Measurements from ENCODE around the gene NUP58. TPM values are rescaled to one million over a fixed set of nuclear protein-coding genes. Genes with fewer than 3 reads are reported as not detected.
A peak's percentile ranks its signal among the peaks of the same experiment; 100 is the strongest.

Gene NUP58
- polyA plus RNA-seq, 1 donor (not counting 4 experiments of a cell fraction or from before 2014, with no cell fraction given): 51.5 TPM

DNA sequence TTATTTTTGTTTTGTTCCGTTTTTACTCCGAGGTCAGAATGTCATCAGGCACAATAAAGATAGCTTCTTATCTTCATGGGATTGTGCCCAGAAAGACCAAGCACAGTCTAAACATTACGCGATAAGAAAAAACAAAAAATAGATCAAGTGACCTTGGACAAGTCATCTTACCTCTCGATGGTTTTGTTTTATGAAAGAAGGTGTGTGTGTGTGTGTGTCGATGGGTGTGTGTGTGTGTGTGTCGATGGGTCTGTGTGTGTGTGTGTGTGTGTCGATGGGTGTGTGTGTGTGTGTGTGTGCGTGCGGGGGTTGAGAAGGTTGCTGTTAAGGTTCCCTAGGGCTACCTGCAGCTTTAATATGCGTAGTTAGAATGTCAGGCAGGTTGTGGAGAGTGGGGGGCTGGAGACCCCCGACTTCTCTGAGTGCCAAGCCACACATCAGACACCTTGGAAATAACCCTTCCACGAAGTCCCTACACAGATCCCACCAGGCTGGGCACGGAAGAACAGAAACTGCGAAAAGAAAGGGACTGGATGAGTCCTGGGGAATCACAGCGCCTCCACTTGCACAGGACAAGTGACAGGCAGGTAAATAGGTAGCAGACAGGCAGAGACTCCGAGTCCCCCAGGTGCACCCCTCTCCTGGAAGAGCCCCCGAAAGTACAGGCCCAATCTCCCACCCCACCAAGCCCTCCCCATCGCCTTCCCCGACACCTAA lies 69.9 kb downstream of the NUP58 start:
- Histone ChIP-seq H3K36me3 (ENCODE audit: control insufficient read depth in 2 of 2, extremely low read depth in 1 of 2, insufficient read depth in 2 of 2, low read length in 2 of 2) (no peaks in the 10 kb centered on the region), H3K4me2 (ENCODE audit: control insufficient read depth, extremely low read depth, insufficient read depth, low read depth, low read length) (peak overlapping the region; percentile 52), H3K4me3 (ENCODE audit: control insufficient read depth in 2 of 3, extremely low read depth in 1 of 3, insufficient read depth in 2 of 3, low read depth in 1 of 3, low read length in 3 of 3) (no peak overlapping the region), H3K79me2 (ENCODE audit: control insufficient read depth, insufficient read depth, low read length) (no peaks in the 10 kb centered on the region), H3K9ac (ENCODE audit: control insufficient read depth, extremely low read depth, insufficient read depth, low read length) (no peak overlapping the region), H3K9me3 (ENCODE audit: control insufficient read depth, low read depth, low read length) (no peaks in the 10 kb centered on the region), H4K20me1 (ENCODE audit: control insufficient read depth, extremely low read depth, insufficient read depth, low read length) (no peaks in the 10 kb centered on the region), H2AFZ (ENCODE audit: control insufficient read depth, low read length) (no peak overlapping the region), H3K9me1 (ENCODE audit: control insufficient read depth, extremely low read depth, insufficient read depth, low read length) (no peaks in the 10 kb centered on the region), H3K4me1 (ENCODE audit: control insufficient read depth, extremely low read depth, insufficient read depth, low read length) (peaks cover 2% of the 10 kb centered on the region), H3K27ac (ENCODE audit: control insufficient read depth, insufficient read depth, low read length) (no peak overlapping the region), H3K27me3 (ENCODE audit: control insufficient read depth, extremely low read depth, insufficient read depth, low read length) (peaks cover 73% of the 10 kb centered on the region)
- dilution Hi-C loops (cut with MboI; ENCODE audit: extremely low pct_ligation_motif_present, low sequenced_read_pairs): no loop called here
- DNase-seq (ENCODE audit: low read depth, low spot score) (no peak), FAIRE-seq (no peak)
- TF ChIP-seq, protein P1, sequence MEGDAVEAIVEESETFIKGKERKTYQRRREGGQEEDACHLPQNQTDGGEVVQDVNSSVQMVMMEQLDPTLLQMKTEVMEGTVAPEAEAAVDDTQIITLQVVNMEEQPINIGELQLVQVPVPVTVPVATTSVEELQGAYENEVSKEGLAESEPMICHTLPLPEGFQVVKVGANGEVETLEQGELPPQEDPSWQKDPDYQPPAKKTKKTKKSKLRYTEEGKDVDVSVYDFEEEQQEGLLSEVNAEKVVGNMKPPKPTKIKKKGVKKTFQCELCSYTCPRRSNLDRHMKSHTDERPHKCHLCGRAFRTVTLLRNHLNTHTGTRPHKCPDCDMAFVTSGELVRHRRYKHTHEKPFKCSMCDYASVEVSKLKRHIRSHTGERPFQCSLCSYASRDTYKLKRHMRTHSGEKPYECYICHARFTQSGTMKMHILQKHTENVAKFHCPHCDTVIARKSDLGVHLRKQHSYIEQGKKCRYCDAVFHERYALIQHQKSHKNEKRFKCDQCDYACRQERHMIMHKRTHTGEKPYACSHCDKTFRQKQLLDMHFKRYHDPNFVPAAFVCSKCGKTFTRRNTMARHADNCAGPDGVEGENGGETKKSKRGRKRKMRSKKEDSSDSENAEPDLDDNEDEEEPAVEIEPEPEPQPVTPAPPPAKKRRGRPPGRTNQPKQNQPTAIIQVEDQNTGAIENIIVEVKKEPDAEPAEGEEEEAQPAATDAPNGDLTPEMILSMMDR (optimal IDR thresholded peaks at IDR 0.05 in 1 of 3, IDR thresholded peaks at IDR 0.05 in 1 of 3, conservative IDR thresholded peaks at IDR 0.05 in 1 of 3; ENCODE audit: extremely low read depth in 1 of 3, insufficient read depth in 2 of 3, low read length in 3 of 3): no peak
- TF ChIP-seq EZH2 (IDR thresholded peaks at IDR 0.05; ENCODE audit: low read length): peak; percentile 79

DNA sequence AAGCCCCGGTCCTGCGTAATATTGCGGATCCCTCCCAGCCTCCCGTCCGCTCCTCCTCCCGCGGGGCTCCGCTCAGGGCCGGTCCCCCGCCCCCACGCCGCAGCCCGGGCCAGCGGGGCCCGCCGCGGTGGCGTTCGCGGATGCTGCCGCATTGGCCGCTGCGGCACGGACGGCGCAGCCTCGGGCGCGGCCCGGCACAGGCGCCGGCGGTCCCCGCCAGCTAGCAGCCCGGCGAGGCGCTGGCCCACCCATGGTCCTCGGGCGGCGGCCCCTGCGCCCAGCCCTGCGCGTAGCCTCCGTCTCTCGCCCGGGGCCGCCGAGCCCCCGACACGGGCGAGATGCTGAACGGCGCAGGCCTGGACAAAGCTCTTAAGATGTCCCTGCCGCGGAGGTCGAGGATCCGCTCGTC lies 70.5 kb downstream of the NUP58 start, which contains the start of gene ATP8A2:
Gene ATP8A2, plus strand, starts transcription at position 100 of the 409 bp plus-strand sequence. Its CDS starts 239 bp downstream, at position 339.
- no peak for DNase-seq (ENCODE audit: low read depth, low spot score)
- H4K20me1 ChIP-seq (ENCODE audit: control insufficient read depth, extremely low read depth, insufficient read depth, low read length): no peaks in the 10 kb centered on the region
- TF ChIP-seq, protein P1 (optimal IDR thresholded peaks at IDR 0.05 in 1 of 3, IDR thresholded peaks at IDR 0.05 in 1 of 3, conservative IDR thresholded peaks at IDR 0.05 in 1 of 3; ENCODE audit: extremely low read depth in 1 of 3, insufficient read depth in 2 of 3, low read length in 3 of 3): no peak
- no peak for TF ChIP-seq EZH2 (IDR thresholded peaks at IDR 0.05; ENCODE audit: low read length)
- H3K27me3 ChIP-seq (ENCODE audit: control insufficient read depth, extremely low read depth, insufficient read depth, low read length): peaks cover 73% of the 10 kb centered on the region
- no peaks in the 10 kb centered on the region for H3K9me3 ChIP-seq (ENCODE audit: control insufficient read depth, low read depth, low read length)
- no peak for FAIRE-seq
- no peak within 1 kb of the TSS for H3K9ac ChIP-seq (ENCODE audit: control insufficient read depth, extremely low read depth, insufficient read depth, low read length)
- peak within 1 kb of the TSS; percentile 52 for H3K4me2 ChIP-seq (ENCODE audit: control insufficient read depth, extremely low read depth, insufficient read depth, low read depth, low read length)
- dilution Hi-C loops (cut with MboI; ENCODE audit: extremely low pct_ligation_motif_present, low sequenced_read_pairs): no loop called here
- H3K79me2 ChIP-seq (ENCODE audit: control insufficient read depth, insufficient read depth, low read length): no peaks in the 10 kb centered on the region
- H3K9me1 ChIP-seq (ENCODE audit: control insufficient read depth, extremely low read depth, insufficient read depth, low read length): no peaks in the 10 kb centered on the region
- no peak within 1 kb of the TSS for H3K27ac ChIP-seq (ENCODE audit: control insufficient read depth, insufficient read depth, low read length)
- no peak within 1 kb of the TSS for H3K4me3 ChIP-seq (ENCODE audit: control insufficient read depth in 2 of 3, extremely low read depth in 1 of 3, insufficient read depth in 2 of 3, low read depth in 1 of 3, low read length in 3 of 3)
- H3K4me1 ChIP-seq (ENCODE audit: control insufficient read depth, extremely low read depth, insufficient read depth, low read length): peaks cover 2% of the 10 kb centered on the region
- no peaks in the 10 kb centered on the region for H3K36me3 ChIP-seq (ENCODE audit: control insufficient read depth in 2 of 2, extremely low read depth in 1 of 2, insufficient read depth in 2 of 2, low read length in 2 of 2)
- peak within 1 kb of the TSS; percentile 2 for H2AFZ ChIP-seq (ENCODE audit: control insufficient read depth, low read length)
